ENCODE data around the gene GINM1. TPM values are rescaled to one million over a fixed set of nuclear protein-coding genes. Genes with fewer than 3 reads are reported as not detected.

The GINM1 gene
- total RNA-seq: 10 to 100 TPM in 3 of 5 donors, 1 to 10 TPM in 2; 3.2 to 61.6 (median 30.6) TPM
- 10 to 100 TPM; 16.0 to 31.9 (median 24.6) TPM for polyA plus RNA-seq
- long read RNA-seq, donor 1, partial matches to known transcripts: 6 of 8 reads
- long read RNA-seq, donor 1, other reads (novel, unspliced or antisense): 0 of 8 reads
- long read RNA-seq, donor 2, transcript GINM1-201 (8 exons, 2,024 nt): major isoform, 17 of 17 reads
- long read RNA-seq, donor 2, partial matches to known transcripts: 0 of 17 reads
- long read RNA-seq, donor 2, other reads (novel, unspliced or antisense): 0 of 17 reads
- long read RNA-seq, donor 3, transcript GINM1-201 (8 exons, 2,024 nt): major isoform, 5 of 5 reads
- long read RNA-seq, donor 3, partial matches to known transcripts: 0 of 5 reads
- long read RNA-seq, donor 3, other reads (novel, unspliced or antisense): 0 of 5 reads
- long read RNA-seq, donor 4, partial matches to known transcripts: 0 of 1 reads
- long read RNA-seq, donor 4, other reads (novel, unspliced or antisense): 0 of 1 reads
- long read RNA-seq, donor 5, transcript GINM1-201 (8 exons, 2,024 nt): major isoform, 14 of 14 reads
- long read RNA-seq, donor 5, partial matches to known transcripts: 0 of 14 reads
- long read RNA-seq, donor 5, other reads (novel, unspliced or antisense): 0 of 14 reads
- long read RNA-seq, donor 6, transcript GINM1-201 (8 exons, 2,024 nt): major isoform, 17 of 17 reads
- long read RNA-seq, donor 6, partial matches to known transcripts: 0 of 17 reads
- long read RNA-seq, donor 6, other reads (novel, unspliced or antisense): 0 of 17 reads
- long read RNA-seq, donor 7, transcript GINM1-201 (8 exons, 2,024 nt): major isoform, 9 of 27 reads
- long read RNA-seq, donor 7, partial matches to known transcripts: 18 of 27 reads
- long read RNA-seq, donor 7, other reads (novel, unspliced or antisense): 0 of 27 reads
- long read RNA-seq, donor 8, transcript GINM1-201 (8 exons, 2,024 nt): major isoform, 13 of 14 reads
- long read RNA-seq, donor 8, partial matches to known transcripts: 0 of 14 reads
- long read RNA-seq, donor 8, other reads (novel, unspliced or antisense): 0 of 14 reads
- long read RNA-seq, donor 9, transcript GINM1-201 (8 exons, 2,024 nt): major isoform, 8 of 8 reads
- long read RNA-seq, donor 9, partial matches to known transcripts: 0 of 8 reads
- long read RNA-seq, donor 9, other reads (novel, unspliced or antisense): 0 of 8 reads
- long read RNA-seq, donor 10, partial matches to known transcripts: 0 of 3 reads
- long read RNA-seq, donor 10, other reads (novel, unspliced or antisense): 0 of 3 reads

DNA sequence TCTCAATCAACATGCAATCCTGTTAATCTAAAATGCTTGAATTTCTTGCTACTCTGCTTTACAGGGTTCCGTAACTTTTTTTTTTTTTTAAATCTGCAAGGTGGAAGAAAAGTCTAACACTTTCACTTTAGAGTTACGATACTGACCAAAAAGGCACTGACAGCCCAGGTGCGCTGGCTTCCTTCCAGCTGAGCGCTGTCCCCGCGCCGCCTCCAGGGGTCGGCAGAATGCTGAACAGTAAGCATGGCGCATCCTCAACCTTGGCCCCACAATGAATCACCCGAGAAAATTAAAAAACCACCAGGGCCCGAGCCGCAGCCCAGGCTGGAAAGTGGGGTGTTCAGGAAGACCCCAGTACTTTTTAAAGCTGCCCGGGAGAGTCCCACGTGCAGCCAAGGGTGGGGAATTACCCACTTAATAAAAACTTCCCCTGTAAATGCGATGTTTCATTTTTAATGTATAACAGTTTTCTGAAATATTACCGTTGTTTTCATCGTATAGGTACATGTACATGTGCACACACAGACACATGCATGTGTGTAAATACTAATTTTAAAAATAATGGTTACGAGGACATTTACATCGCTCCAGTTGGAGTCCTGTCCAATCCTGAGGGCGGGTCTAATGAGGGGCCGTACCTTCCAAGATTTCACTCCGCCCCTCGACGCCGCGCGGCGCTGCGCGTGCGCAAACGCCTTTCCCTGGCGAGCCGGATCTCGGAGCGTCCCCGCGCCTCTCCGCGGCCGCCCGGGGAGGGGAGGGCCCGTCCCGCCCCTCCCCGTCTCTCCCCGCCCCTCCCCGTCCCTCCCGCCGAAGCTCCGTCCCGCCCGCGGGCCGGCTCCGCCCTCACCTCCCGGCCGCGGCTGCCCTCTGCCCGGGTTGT is at the start of gene GINM1:
Gene GINM1 (plus strand): TSS at position 849 of the 883 bp plus-strand sequence. CDS start 40 bp downstream, outside the sequence.
- no peaks in the 10 kb centered on the region for H3K27me3 ChIP-seq
- peak within 1 kb of the TSS; percentile 85 to 97 (median 94) for H3K27ac ChIP-seq
- intact Hi-C loops (cut with DNase I; ENCODE audit: low total_unique reads): no loop called here
- H3K4me1 ChIP-seq: peaks cover 6 to 36% (median 27%) of the 10 kb centered on the region in 4 donors
- H3K9me3 ChIP-seq: no peaks in the 10 kb centered on the region
- peak; percentile 96 to 99 for DNase-seq
- peak within 1 kb of the TSS; percentile 73 to 96 (median 92) for H3K4me3 ChIP-seq
- WGBS, 5 donors: 0 to 1% (median 1%) methylated on average over 22 to 59 of the region's 59 CpGs
- TF ChIP-seq POLR2A (IDR thresholded peaks at IDR 0.05) (no peak), EP300 (IDR thresholded peaks at IDR 0.05) (no peak), POLR2AphosphoS5 (IDR thresholded peaks at IDR 0.05) (peak; percentile 10 to 75 (median 49)), CTCF (IDR thresholded peaks at IDR 0.05) (peak in 5 of 7 experiments; percentile 40 to 67 (median 45))
- no peaks in the 10 kb centered on the region for H3K36me3 ChIP-seq

- TF ChIP-seq POLR2A (IDR thresholded peaks at IDR 0.05): no peak
- TF ChIP-seq POLR2AphosphoS5 (IDR thresholded peaks at IDR 0.05): no peak
- no peak for TF ChIP-seq EP300 (IDR thresholded peaks at IDR 0.05)
- no peak for TF ChIP-seq CTCF (IDR thresholded peaks at IDR 0.05)
- no peak overlapping the region for H3K27ac ChIP-seq
- H3K36me3 ChIP-seq: peaks cover 64 to 100% (median 100%) of the 10 kb centered on the region in 4 donors
- 91 to 98% (median 96%) methylated on average over 5 of the region's 5 CpGs for WGBS, 5 donors
- H3K9me3 ChIP-seq: no peaks in the 10 kb centered on the region
- intact Hi-C loops (cut with DNase I; ENCODE audit: low total_unique reads): no loop called here
- H3K27me3 ChIP-seq: no peaks in the 10 kb centered on the region
- no peak overlapping the region for H3K4me3 ChIP-seq
- H3K4me1 ChIP-seq: no peaks in the 10 kb centered on the region
- DNase-seq: no peak
These were observed 36.5 kb upstream of the GINM1 start for GRCh38 chr6:149529650-149530049.

DNA sequence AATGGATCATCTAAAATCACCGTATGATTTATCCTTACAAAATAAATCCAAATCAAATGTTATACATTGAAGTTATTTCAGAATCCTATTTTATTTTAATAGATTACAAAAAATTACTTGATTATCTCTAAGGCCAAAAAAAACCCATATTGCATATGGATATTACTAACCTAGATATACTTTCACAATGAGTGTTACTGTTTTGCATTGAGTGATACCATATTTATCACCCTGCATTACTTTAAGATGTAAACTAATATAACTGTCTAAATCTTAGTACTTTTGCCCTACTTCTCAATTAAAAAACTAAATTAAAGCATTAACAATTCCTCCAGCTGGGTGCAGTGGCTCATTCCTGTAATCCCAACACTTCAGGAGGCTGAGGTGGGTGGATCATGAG is 31.4 kb upstream of the GINM1 start:
- WGBS, 5 donors: 91 to 97% (median 96%) methylated on average over 1 of the region's 1 CpG
- no peaks in the 10 kb centered on the region for H3K9me3 ChIP-seq
- no peak overlapping the region for H3K27ac ChIP-seq
- intact Hi-C loops (cut with DNase I; ENCODE audit: low total_unique reads): no loop called here
- H3K36me3 ChIP-seq: peaks cover 80 to 100% (median 100%) of the 10 kb centered on the region in 4 donors
- no peaks in the 10 kb centered on the region for H3K4me1 ChIP-seq
- DNase-seq: no peak
- H3K27me3 ChIP-seq: no peaks in the 10 kb centered on the region
- TF ChIP-seq POLR2A (IDR thresholded peaks at IDR 0.05) (no peak), EP300 (IDR thresholded peaks at IDR 0.05) (no peak), CTCF (IDR thresholded peaks at IDR 0.05) (no peak), POLR2AphosphoS5 (IDR thresholded peaks at IDR 0.05) (no peak)
- no peak overlapping the region for H3K4me3 ChIP-seq

All from stomach (tissue), 19 donors.